Stimulated activated CD4-positive, alpha-beta T cell treated with anti-CD3 and anti-CD28 coated beads, TNF-alpha, amount 100 ng/mL, for 1 hour (primary cell): ENCODE data around the gene ETS1.
"Not testable (repeated sequence)": the region's sequence is repeated elsewhere in the genome, so short reads cannot be mapped to it uniquely, and the experiment has no call there.

Source experiments
- DNase-seq, 3 donors: peaks; one replicate each; pipeline ENCODE4 v3.0.0-alpha.2; 2020; ENCODE audit warnings: low read depth in 3 of 3, low spot score in 1 of 3

The ETS1 gene

GRCh38 chr11:128467610-128468041, 119.7 kb downstream of the ETS1 start:
- no peak for DNase-seq

GRCh38 chr11:128467041-128467440, 120.3 kb downstream of the ETS1 start:
- DNase-seq: no peak

DNA sequence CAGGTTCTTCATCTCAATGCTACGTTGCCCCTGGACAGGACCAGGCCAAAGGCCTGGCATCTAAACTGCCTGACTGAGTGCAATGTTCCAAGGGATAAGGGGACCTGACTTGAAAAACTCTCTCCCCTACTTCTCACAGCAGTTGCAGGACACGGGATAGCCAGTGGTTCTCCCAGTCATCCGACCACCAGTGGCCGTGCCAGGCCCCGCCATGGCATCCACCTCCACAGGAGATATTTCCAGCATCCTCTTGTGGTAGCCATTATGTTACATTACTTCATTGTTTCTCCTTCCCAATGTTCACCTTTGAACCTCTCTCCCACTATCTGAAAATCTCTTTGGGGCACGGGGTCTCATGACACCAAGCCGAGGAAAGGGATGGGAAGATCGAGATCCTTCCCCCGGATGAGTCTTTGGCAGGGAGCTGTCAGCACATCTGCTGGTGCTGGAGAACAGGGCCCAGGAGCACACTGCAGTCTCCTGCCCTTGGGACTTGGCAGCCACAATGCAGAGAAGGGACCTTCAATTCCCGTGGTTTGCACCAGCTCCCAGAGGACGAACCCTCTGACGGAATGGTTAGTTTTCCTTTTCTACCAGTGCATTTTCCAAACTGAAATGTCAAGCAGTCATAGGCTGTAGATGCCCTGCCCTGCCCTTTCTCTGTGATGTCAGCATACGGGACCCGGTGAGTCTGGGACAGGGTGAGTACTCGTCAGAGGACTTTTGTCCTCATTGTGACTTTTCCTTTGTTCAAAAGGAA, 121.2 kb downstream of the ETS1 start:
- DNase-seq: no peak

DNA sequence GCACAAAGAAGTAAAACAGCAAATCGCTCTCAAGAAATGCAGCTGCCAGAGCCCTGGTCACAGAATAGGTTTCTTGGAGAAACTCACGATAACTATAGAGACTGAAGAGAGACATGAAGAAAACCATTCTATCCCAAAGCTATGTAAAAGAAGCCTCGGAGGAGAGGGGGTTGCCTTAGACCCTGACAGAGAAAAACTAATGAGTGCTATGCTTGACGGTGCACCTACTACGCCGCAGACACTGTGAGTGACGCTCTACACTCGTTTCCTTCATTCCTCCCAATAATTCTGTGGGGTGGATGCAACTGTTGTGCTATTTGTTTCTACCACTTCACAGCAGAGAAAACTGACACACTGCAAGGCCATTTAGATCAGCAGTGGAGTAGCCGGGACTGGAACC, 121.8 kb downstream of the ETS1 start:
- DNase-seq: no peak

- no peak for DNase-seq
Measured at GRCh38 chr11:128464878-128465450, 122.4 kb downstream of the ETS1 start.

- no peak for DNase-seq
Measured at GRCh38 chr11:128463979-128464378, 123.4 kb downstream of the ETS1 start.

DNA sequence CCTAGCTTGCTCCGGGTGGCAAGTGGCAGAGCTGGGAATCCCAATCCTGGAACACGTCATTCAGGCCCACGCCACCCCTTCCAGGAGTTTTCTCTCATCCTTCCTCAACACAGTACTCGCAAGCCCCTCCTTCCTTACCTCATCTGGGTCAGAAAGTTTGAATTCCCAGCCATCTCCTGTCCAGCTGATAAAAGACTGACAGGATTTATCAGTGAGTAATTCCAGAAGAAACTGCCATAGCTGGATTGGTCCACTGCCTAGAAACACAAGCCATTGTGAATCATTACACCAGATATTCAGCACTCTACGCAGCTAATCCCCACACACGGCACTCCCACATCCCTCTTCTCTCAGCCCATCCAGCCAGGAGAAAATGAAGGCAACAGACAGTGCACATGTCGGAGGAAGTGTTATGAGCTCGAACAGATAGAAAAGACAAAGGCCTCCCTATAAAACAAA, 124.0 kb downstream of the ETS1 start:
- DNase-seq: no peak

DNA sequence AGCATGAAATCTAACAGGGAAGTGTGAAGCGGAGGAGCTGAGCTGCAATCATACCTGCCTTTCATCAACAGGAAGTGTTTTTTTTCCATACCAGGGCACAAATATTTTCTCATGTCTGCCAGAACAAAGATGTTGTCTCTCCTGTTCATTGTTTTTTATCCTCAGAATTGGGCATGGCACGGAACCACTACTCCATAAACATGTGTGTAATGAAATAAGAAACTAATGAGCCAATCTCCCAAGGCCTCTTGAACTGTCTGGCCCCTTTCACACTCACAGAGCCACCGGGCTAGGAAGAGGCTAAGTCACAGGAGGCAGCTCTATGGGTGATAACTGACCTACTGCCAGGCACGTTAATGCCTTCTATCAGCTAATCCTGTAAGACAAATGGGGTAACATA, 124.4 kb downstream of the ETS1 start:
- DNase-seq: no peak

DNA sequence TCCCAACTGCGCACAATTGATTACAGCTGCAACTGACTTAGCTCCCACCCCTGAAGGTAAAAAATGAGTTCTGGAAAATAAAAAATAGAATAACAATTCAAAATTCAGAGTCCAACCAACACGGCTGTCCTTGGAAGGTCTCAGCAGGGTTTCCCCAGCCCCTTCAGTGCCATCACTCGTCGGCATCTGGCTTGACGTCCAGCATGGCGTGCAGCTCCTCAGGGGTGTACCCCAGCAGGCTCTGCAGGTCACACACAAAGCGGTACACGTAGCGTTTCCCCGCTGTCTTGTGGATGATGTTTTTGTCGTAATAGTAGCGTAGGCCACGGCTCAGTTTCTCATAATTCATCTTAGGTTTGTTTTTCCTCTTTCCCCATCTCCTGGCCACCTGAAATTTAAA, 125.2 kb downstream of the ETS1 start:
- DNase-seq: no peak

DNA sequence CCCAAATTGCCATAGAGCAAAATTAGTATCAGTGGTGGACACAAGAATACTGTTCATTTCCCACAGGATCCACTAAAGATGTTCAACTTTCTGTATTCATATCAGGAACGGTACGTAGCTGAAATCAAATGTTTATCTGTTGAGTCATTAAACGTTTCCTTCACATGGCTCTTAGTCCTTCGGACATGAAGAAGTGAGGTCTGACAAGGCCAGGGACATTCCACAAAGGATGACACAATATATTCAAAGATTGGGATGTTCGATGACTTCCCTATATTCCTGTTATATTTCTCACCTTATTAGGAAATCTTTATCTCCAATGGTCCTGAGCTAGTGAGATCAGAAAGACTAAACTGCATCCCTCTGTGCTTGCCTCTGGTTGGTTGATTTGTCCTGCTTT, 129.0 kb downstream of the ETS1 start:
- no peak for DNase-seq

DNA sequence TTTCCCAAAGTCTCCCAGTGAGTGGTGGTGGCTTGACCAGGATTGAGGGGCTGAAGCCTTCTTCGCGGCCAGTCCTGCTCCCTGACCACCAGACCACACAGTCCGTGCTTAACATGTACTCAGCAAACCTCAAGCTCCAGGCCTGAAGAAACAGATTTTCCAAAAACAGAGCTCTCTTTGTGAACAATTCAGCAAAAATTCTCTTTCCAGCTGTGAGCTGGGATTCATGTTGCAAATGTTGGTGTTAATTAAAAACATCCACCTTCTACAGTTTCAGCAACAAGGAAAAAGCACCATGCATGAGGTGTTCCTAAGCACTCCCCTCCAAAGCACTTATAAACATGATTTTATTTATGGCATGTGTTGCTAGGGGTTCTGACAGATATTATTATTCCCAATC, 129.5 kb downstream of the ETS1 start:
- DNase-seq: no peak

DNA sequence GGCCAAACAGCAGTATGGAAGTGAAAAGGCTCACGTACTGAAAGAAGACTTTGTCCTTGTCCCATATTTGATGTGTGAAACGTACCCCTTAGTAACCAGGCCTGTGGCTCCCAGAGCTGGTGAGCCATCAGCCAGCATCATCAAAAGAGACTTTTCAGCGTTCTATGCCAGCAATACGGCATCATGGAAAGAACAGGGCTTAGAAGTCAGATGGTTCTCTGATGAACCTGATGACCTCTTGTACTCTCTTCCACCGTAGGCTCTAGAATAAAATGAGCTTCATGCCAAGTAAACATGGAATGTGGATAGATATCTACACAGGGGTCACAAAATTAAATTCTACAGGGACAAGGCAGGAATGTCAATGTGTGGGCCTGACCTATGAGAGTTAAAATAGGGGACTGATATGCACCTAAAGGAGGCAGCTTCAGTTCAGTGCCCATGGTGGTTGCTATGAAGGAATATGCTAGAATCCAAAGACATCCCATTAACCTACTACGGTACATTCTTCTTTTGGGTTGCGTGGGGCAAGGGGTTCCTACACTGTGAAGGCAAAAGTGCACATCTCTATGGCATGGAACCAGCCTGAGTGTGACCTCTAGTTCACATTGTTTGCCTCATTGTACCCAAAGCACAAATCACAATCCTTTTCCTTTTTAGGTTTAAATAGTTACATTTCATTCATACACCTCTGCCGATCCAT, 130.6 kb downstream of the ETS1 start:
- DNase-seq: no peak

DNA sequence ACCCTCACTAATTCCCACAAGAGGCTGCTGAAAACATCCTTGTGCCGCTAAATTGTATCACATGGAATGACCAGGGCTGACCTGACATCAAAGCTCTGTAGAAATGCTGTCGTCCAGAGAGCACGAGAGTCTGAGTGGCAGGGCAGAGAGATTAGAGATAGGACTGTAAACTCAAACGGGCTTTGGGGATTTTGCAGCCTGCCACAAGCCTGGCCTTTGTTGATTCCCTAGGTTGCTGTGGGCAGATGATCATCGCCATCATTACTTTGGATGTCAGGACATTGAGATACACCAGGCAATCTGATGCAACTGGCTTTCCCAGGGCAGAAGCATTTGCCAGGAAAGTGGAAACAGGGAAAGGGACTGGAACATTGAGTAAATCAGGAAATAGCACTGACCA, 131.6 kb downstream of the ETS1 start:
- DNase-seq: no peak

GRCh38 chr11:128453444-128454336, 133.7 kb downstream of the ETS1 start:
- DNase-seq: no peak

GRCh38 chr11:128451652-128452470, 135.5 kb downstream of the ETS1 start:
- DNase-seq: no peak

DNA sequence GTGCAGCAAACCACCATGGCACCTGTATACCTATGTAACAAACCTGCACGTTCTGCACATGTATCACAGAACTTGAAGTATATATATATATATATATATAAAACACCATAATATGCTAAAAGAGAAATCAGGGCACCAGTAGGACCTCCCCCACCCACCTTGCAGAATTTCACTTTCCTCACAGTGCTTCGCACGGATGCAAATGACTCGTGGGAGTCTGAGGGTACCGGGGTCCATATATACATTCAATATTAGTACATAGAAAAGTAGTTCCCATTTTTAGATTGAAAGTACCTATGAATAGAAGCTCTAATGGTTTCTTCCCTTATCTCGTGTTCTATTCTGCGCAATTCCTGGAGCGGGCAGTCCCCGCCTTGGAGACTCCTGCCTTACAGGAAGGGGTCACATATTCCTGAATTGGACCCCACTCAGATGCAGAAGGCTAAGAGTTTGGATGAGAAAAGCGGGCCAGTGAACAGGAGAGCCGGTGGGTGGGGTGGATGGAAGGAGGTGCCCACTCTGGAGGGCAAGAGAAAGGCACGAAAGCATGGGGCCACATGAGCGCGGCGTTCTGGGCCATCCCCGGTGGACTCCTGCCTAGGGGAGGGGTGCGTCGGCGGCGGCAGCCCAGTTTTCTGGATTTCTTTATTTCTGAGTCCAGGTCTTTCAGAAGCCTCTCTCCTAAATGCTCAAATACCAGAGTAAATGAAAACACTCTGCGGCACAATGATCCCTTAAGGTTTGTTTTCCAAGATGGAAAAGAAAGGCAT, 136.3 kb downstream of the ETS1 start:
- no peak for DNase-seq

GRCh38 chr11:128450425-128450824, 136.9 kb downstream of the ETS1 start:
- not testable (repeated sequence) for DNase-seq

DNA sequence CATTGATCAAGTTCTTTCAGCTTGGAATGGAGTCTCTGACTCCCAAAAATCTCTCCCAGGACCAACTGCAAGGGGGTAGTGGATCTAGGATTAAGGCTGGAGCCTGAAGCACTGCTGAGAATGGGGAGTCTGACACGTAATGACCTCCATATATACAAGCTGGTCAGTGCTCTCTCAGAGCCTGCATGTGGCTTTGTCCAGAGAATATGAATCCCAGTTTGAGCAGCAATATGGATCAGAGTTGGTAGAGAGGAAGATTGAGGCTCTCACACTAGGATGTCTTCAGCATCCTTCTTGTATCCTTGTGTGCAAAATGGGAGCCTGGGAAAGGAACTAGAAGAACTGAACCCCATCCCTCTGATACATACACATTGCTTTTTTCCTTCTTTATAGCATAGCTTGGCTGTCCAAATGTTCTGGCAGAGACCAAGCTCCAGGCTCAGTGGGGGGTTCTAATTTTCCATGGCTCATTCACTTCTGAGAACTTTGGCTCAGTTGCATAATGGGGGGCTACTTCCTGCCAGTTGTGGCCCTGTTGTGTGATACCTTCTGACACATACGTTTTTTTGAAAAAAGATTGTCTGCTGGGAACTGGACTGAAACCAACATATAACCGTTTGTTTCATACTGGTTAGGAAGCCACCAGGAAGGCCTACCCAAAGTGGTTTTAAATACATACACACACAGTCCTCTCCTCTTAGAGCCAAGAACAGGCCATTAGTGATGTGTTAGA, 138.2 kb downstream of the ETS1 start:
- no peak for DNase-seq
